Measurements from ENCODE around the gene TERT. TPM values are rescaled to one million over a fixed set of nuclear protein-coding genes. Genes with fewer than 3 reads are reported as not detected.

The TERT gene
- total and polyA plus RNA-seq, 2 donors (not counting 1 experiment from before 2014, with no cell fraction given): 0.24 to 0.39 TPM

GRCh38 chr5:1220831-1221230, 74.0 kb downstream of the TERT start:
- Mint-ChIP-seq H3K27me3 (peaks cover 5% of the 10 kb centered on the region), H3K4me3 (no peak overlapping the region), H3K4me1 (no peaks in the 10 kb centered on the region), H3K9me3 (ENCODE audit: insufficient read depth) (no peaks in the 10 kb centered on the region), H3K27ac (no peak overlapping the region)
- no peaks in the 10 kb centered on the region for H3K79me2 ChIP-seq (ENCODE audit: control insufficient read depth, insufficient read depth, low read length)
- H3K4me2 ChIP-seq (replicated peaks; ENCODE audit: low read depth, low read length, poor library complexity, severe bottlenecking): no peak overlapping the region
- peaks cover 0 to 7% (median 0%) of the 10 kb centered on the region in 3 donors for H3K9me3 ChIP-seq (ENCODE audit: control extremely low read depth in 1 of 3, control insufficient read depth in 2 of 3, insufficient read depth in 1 of 3, low read length in 2 of 3)
- no peaks in the 10 kb centered on the region for H3K4me1 ChIP-seq (ENCODE audit: control insufficient read depth in 2 of 2, insufficient read depth in 2 of 2, low read length in 2 of 2)
- H4K20me1 ChIP-seq (ENCODE audit: control insufficient read depth, insufficient read depth, low read length, poor library complexity, severe bottlenecking): no peaks in the 10 kb centered on the region
- 90% methylated on average over 14 of the region's 19 CpGs for WGBS (ENCODE audit: insufficient coverage)
- ATAC-seq (ENCODE audit: low read depth) (no peak), DNase-seq (no peak)
- no peak overlapping the region for H2AFZ ChIP-seq (ENCODE audit: insufficient read depth, low read depth, low read length, poor library complexity, severe bottlenecking)
- TF ChIP-seq CTCF (IDR thresholded peaks at IDR 0.05) (no peak), EZH2 (IDR thresholded peaks at IDR 0.05; ENCODE audit: borderline replicate concordance, insufficient read depth, low read depth, low read length, poor library complexity, severe bottlenecking) (no peak)
- no peak overlapping the region for H3K9ac ChIP-seq (ENCODE audit: low read length)
- CTCF ChIA-PET: no interaction called here
- intact Hi-C loops (cut with micrococcal nuclease): no loop called here
- no peak overlapping the region for H3K4me3 ChIP-seq (ENCODE audit: control extremely low read depth in 1 of 5, extremely low read depth in 1 of 5, insufficient read depth in 1 of 5, low read depth in 2 of 5, low read length in 4 of 5)
- POLR2A ChIA-PET: no interaction called here
- no peaks in the 10 kb centered on the region for H3K36me3 ChIP-seq (replicated peaks in 1 of 2; ENCODE audit: control extremely low read depth in 1 of 2, control insufficient read depth in 1 of 2, extremely low read depth in 1 of 2, insufficient read depth in 2 of 2, low read length in 1 of 2)
- H3K27me3 ChIP-seq (replicated peaks in 1 of 4; ENCODE audit: control extremely low read depth in 1 of 4, control insufficient read depth in 3 of 4, insufficient read depth in 4 of 4, low read length in 3 of 4): no peaks in the 10 kb centered on the region
- H3K27ac ChIP-seq (ENCODE audit: low read length in 2 of 2): no peak overlapping the region

GRCh38 chr5:1220351-1220750, 74.5 kb downstream of the TERT start:
- H3K27ac Mint-ChIP-seq: no peak overlapping the region
- POLR2A ChIA-PET: interaction anchor here (0.7 kb wide), 1 partner anchor 184 kb away, joined by 4 read pairs; no protein-coding TSS in a partner anchor
- H3K36me3 ChIP-seq (replicated peaks in 1 of 2; ENCODE audit: control extremely low read depth in 1 of 2, control insufficient read depth in 1 of 2, extremely low read depth in 1 of 2, insufficient read depth in 2 of 2, low read length in 1 of 2): no peaks in the 10 kb centered on the region
- H3K4me1 Mint-ChIP-seq: no peaks in the 10 kb centered on the region
- H3K4me2 ChIP-seq (replicated peaks; ENCODE audit: low read depth, low read length, poor library complexity, severe bottlenecking): no peak overlapping the region
- CTCF ChIA-PET: no interaction called here
- ATAC-seq (ENCODE audit: low read depth): no peak
- peaks cover 8% of the 10 kb centered on the region for H3K27me3 Mint-ChIP-seq
- H4K20me1 ChIP-seq (ENCODE audit: control insufficient read depth, insufficient read depth, low read length, poor library complexity, severe bottlenecking): no peaks in the 10 kb centered on the region
- WGBS (ENCODE audit: insufficient coverage): 93% methylated on average over 9 of the region's 9 CpGs
- H3K4me3 Mint-ChIP-seq: no peak overlapping the region
- H3K9me3 Mint-ChIP-seq (ENCODE audit: insufficient read depth): no peaks in the 10 kb centered on the region
- H3K9me3 ChIP-seq (ENCODE audit: control extremely low read depth in 1 of 3, control insufficient read depth in 2 of 3, insufficient read depth in 1 of 3, low read length in 2 of 3): peaks cover 0 to 12% (median 0%) of the 10 kb centered on the region in 3 donors
- no peak for DNase-seq
- H3K79me2 ChIP-seq (ENCODE audit: control insufficient read depth, insufficient read depth, low read length): no peaks in the 10 kb centered on the region
- H2AFZ ChIP-seq (ENCODE audit: insufficient read depth, low read depth, low read length, poor library complexity, severe bottlenecking): no peak overlapping the region
- no peak overlapping the region for H3K9ac ChIP-seq (ENCODE audit: low read length)
- H3K27ac ChIP-seq (ENCODE audit: low read length in 2 of 2): no peak overlapping the region
- H3K4me1 ChIP-seq (ENCODE audit: control insufficient read depth in 2 of 2, insufficient read depth in 2 of 2, low read length in 2 of 2): no peaks in the 10 kb centered on the region
- no peaks in the 10 kb centered on the region for H3K27me3 ChIP-seq (replicated peaks in 1 of 4; ENCODE audit: control extremely low read depth in 1 of 4, control insufficient read depth in 3 of 4, insufficient read depth in 4 of 4, low read length in 3 of 4)
- intact Hi-C loops (cut with micrococcal nuclease): no loop called here
- TF ChIP-seq EZH2 (IDR thresholded peaks at IDR 0.05; ENCODE audit: borderline replicate concordance, insufficient read depth, low read depth, low read length, poor library complexity, severe bottlenecking): no peak
- H3K4me3 ChIP-seq (ENCODE audit: control extremely low read depth in 1 of 5, extremely low read depth in 1 of 5, insufficient read depth in 1 of 5, low read depth in 2 of 5, low read length in 4 of 5): no peak overlapping the region
